Stimulated activated CD8-positive, alpha-beta memory T cell treated with anti-CD3 and anti-CD28 coated beads, Interleukin-15, amount 100 ng/mL, for 48 hours (primary cell): Measurements from ENCODE around the gene NDUFV1.
"Not testable (repeated sequence)": the region's sequence is repeated elsewhere in the genome, so short reads cannot be mapped to it uniquely, and the experiment has no call there.

Experiments
- DNase-seq, 2 donors: peaks; one replicate each; pipeline ENCODE4 v3.0.0-alpha.2; 2020; ENCODE audit warnings: low read depth in 2 of 2

Gene NDUFV1

GRCh38 chr11:67586568-67587250 is 20.0 kb upstream of the NDUFV1 start:
- DNase-seq, result no peak

DNA sequence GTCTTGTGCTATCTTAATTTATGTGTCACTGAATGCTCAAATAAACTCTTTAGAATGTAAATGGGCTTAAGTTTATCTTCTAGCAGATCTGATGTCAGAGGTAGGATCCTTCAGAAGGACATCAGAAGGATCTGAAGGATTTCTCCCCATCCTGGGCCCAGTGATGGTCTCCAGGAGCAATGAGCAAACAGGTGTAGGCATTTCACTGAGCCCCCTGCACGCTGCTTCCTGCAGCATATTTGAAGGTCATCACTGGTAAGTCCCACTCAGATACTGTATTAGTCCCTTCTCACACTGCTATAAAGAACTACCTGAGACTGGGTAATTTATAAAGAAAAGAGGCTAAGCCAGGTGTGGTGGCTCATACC is 18.6 kb upstream of the NDUFV1 start:
- no peak for DNase-seq

DNA sequence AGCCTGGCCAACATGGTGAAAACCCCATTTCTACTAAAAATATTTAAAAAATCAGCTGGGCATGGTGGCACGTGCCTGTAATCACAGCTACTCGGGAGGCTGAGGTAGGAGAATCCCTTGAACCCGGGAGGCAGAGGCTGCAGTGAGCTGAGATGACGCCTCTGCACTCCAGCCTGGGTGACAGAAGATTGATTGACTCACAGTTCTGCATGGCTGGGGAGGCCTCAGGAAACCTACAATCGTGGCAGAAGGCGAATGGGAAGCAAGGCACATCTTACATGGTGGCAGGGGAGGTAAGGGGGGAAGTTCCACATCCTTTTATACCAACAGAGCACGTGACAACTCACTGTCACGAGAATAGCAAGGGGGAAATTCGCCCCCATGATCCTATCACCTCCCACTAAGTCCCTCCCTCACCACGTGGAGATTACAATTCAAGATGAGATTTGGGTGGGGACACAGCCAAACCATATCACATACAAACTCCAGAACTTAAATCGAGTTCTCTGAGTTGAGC is 17.8 kb upstream of the NDUFV1 start:
- not testable (repeated sequence) for DNase-seq

DNA sequence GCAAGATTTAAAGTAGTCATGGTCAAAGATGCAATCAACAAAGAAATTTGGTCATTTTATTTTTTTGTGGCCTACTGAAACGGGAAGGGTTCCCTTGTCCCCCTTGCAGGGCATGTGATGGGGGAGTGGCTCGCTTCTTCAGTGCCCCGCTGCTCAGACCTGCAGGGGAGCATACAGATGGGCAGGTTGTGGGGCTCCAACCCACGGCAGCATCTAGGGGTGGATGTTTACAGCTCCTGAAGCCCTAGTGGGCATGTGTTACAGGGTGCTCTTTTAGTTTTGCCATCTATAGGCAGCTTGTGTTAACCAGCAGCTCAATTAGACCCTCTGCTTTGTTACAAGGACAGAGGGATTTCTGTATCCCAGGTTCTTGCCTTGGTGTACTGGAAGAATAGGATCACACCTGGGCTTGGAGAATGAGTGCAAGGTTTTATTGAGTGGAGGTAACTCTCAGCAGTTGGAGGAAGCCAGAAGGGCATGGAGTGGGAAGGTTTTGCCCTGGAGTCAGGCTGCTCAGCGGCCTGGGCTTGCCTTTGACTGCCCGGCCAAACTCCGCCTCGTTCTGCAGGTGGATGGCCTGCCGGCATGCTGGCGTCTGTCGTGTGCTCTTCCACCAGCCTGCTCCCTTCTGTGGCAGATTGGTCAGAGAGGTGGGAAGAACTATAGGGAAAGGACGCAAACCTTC is 13.7 kb upstream of the NDUFV1 start:
- no peak for DNase-seq

DNA sequence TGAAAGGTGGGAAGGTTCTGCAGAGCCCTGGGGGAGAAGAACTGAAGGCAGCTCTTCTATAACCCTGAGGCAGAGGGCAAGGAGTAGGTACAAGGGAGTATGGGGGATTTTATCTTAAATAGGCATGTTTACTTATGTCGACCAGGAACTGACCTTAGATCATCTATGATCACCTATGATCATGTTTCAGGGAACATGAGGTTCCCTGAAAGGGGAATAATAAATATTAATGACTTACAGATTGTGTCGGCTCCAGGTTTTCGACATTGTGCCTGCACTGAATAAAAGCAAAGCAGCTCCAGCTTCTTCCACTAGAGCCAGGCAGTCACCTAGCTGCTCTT is 13.2 kb upstream of the NDUFV1 start:
- no peak for DNase-seq

DNA sequence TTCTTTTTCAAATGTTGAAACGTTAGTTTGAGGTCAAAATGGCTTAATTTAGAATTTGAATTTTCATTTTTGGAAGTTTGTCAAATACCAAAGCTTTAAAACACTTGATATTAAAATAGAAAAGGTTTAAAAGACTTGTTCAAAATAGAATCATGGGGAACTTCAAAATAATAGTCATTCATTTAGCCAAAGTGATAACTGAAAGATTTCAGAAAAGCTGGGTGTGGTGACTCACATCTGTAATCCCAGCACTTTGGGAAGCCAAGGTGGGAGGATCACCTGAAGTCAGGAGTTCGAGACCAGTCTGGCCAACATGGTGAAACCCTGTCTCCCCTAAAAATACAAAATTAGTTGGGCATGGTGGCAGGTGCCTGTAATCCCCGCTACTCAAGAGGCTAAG is 12.3 kb upstream of the NDUFV1 start:
- DNase-seq, result no peak

GRCh38 chr11:67596753-67597300 is 9.9 kb upstream of the NDUFV1 start:
- DNase-seq, result no peak

DNA sequence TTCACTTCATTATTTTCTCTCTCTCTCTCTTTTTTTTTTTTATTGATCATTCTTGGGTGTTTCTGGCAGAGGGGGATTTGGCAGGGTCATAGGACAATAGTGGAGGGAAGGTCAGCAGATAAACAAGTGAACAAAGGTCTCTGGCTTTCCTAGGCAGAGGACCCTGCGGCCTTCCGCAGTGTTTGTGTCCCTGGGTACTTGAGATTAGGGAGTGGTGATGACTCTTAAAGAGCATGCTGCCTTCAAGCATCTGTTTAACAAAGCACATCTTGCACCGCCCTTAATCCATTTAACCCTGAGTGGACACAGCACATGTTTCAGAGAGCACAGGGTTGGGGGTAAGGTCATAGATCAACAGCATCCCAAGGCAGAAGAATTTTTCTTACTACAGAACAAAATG is 9.3 kb upstream of the NDUFV1 start:
- DNase-seq, result not testable (repeated sequence)

GRCh38 chr11:67597963-67598362 is 8.8 kb upstream of the NDUFV1 start:
- DNase-seq, result not testable (repeated sequence)

- no peak for DNase-seq
Measured at GRCh38 chr11:67599149-67599548, 7.6 kb upstream of the NDUFV1 start.

- DNase-seq, result no peak
Measured at GRCh38 chr11:67600324-67601029, 6.3 kb upstream of the NDUFV1 start.

DNA sequence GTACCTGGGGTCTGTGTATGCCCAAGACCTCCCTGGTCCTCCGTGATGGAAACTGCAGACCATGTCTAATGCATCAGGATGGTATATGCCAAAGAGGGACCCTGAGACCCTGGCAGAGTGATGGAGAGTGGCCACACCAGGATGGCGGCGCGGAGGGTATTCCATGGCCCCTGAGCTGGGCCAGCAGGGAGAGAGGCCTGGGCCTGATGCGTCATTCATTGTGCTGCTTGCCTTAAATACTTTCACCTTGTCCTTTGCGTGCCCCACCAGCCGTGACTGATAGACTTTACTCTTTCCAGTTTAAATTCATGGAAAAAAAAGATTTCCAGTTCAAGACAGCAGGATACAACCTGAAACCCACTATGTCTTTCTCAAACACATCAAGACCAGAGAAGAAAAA is 5.6 kb upstream of the NDUFV1 start:
- DNase-seq, result no peak

- not testable (repeated sequence) for DNase-seq
Measured at GRCh38 chr11:67604119-67604518, 2.6 kb upstream of the NDUFV1 start.

GRCh38 chr11:67604815-67605214 is 1.9 kb upstream of the NDUFV1 start:
- DNase-seq, result no peak

GRCh38 chr11:67605231-67606011 is 1.3 kb upstream of the NDUFV1 start:
- DNase-seq, result no peak

DNA sequence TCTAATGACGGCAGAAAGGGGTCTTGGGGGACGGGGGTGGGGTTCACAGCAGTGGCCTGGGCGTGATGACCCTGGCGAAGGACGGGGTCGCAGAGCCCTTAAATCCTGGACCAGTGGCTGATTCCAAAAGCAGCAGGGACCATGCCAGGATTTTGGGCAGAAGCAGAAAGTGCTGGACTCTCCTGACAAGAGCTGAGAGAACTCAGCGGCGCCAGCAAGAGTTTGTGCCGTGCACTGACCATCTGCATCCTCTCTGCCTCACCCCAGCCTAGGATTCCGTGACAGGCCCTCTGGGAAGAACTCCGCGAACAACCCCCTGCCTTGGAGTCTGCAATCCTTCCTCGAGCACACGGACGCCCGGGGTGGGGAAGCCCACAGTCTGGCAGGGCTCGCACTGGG is 644 bp upstream of the NDUFV1 start:
- no peak for DNase-seq

DNA sequence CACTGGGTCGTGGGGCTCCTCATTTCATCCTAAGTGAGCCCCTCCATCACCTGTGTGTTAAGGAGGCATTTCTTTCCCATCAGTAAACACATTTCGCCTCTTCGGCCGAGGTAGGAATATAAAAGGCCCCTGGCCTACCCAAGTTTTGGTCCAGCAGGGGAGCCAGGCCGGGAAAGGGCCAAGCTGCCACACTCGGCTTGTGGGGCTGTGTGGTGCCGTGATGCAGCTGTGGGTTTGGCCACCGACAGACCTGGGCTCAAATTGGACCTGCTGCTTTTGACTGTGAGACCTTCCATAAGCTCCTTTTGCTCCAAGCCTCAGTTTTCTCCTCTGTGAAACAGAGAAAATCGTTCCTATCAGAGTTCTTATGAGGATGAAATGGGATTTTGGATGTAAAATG is 771 bp downstream of the NDUFV1 start:
- no peak for DNase-seq

GRCh38 chr11:67608486-67608885 is 1.8 kb downstream of the NDUFV1 start:
- no peak for DNase-seq

DNA sequence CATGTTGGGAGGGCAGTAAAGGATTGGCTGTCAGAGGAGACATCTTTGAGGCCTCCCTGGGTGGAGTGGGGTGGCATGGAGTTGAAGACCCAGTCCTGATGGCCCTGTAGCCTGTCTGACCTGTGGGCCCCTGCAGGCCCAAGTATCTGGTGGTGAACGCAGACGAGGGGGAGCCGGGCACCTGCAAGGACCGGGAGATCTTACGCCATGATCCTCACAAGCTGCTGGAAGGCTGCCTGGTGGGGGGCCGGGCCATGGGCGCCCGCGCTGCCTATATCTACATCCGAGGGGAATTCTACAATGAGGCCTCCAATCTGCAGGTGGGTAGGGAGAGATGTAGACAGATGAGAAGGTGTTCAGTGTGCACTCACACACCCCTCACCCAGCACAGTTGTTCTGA is 2.6 kb downstream of the NDUFV1 start:
- DNase-seq, result no peak

DNA sequence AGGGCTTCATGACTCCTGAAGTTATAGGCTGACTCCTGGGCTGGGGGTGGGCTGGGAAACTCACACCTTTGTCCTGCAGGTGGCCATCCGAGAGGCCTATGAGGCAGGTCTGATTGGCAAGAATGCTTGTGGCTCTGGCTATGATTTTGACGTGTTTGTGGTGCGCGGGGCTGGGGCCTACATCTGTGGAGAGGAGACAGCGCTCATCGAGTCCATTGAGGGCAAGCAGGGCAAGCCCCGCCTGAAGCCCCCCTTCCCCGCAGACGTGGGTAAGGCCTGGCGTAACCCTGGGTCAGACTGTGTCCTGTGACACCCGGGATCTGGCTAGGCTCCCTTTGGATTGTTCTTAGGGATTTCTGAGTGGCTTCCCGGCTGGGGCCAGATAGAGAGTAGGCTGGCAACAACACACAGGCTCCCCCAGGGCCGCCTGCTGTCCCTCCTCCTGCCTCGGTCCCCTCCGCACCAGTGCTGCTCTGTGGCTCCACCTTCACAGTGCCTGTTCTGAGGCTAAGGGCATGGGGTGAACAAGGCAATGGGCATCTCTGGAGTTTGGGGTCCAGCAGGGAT is 3.6 kb downstream of the NDUFV1 start:
- no peak for DNase-seq

GRCh38 chr11:67611165-67611564 is 4.4 kb downstream of the NDUFV1 start:
- DNase-seq, result no peak
